Lung (tissue), 12 donors: ENCODE measurements around the gene MT3. TPM values are rescaled to one million over a fixed set of nuclear protein-coding genes. Genes with fewer than 3 reads are reported as not detected.

Experiments
- ATAC-seq: fragments of 200-7000 bp; cut with Tn5 transposase; one replicate; pipeline ENCODE4 v1.9.1; 2020; ENCODE audit warnings: moderate number of reproducible peaks; ENCODE audit not compliant: insufficient read depth, low FRiP score
- DNase-seq, 3 donors: peaks; one replicate each; pipeline ENCODE4 v3.0.0-alpha.2; 2013 to 2017
- H3K27ac ChIP-seq, 2 donors: one replicate each; pipeline ENCODE4 v1.5.1; 2013; ENCODE audit warnings: mild to moderate bottlenecking in 2 of 2, moderate library complexity in 2 of 2, control low read depth in 1 of 2, inconsistent platforms in 1 of 2, low read depth in 1 of 2, low read length in 1 of 2
- H3K27me3 ChIP-seq, 3 donors: one replicate each; pipeline ENCODE4 v1.5.1; 2013; ENCODE audit warnings: low read length in 2 of 3; ENCODE audit not compliant: control insufficient read depth in 3 of 3, insufficient read depth in 3 of 3
- H3K36me3 ChIP-seq, 4 donors: one replicate each; pipeline ENCODE4 v1.5.1; 2013; ENCODE audit warnings: low read length in 4 of 4, mild to moderate bottlenecking in 1 of 4, moderate library complexity in 1 of 4; ENCODE audit not compliant: control insufficient read depth in 4 of 4, insufficient read depth in 4 of 4
- H3K4me1 ChIP-seq, 5 donors: one replicate each; pipeline ENCODE4 v1.5.1; 2013; ENCODE audit warnings: low read length in 5 of 5, mild to moderate bottlenecking in 2 of 5, moderate library complexity in 1 of 5; ENCODE audit not compliant: control insufficient read depth in 5 of 5, insufficient read depth in 5 of 5
- H3K4me3 ChIP-seq: one replicate; pipeline ENCODE4 v1.5.1; 2013; ENCODE audit warnings: mild to moderate bottlenecking, control low read depth, moderate library complexity
- H3K9ac ChIP-seq, 2 donors: one replicate each; pipeline ENCODE4 v1.5.1; 2013; ENCODE audit warnings: low read length in 2 of 2, control low read depth in 1 of 2; ENCODE audit not compliant: insufficient read depth in 1 of 2
- H3K9me3 ChIP-seq, 4 donors: one replicate each; pipeline ENCODE4 v1.5.1; 2013; ENCODE audit warnings: low read length in 3 of 4, mild to moderate bottlenecking in 1 of 4, moderate library complexity in 1 of 4; ENCODE audit not compliant: control insufficient read depth in 4 of 4, insufficient read depth in 3 of 4
- CTCF ChIP-seq: IDR thresholded peaks from 2 replicates; pipeline ENCODE4 v1.5.1; 2012; ENCODE audit warnings: mild to moderate bottlenecking; ENCODE audit errors: control extremely low read depth, extremely low read depth
- WGBS, 2 donors: extraction: QIAGEN DNeasy Blood & Tissue Kit; methylation state at CpG; one replicate each; pipeline ENCODE4 v1.1.7; 2013; 5-methylcytosine and 5-hydroxymethylcytosine counted together
- polyA plus RNA-seq, 2 donors: library from polyadenylated mRNA; stranded (reverse); fragments of 200-250 nt; gene quantifications; one replicate each; pipeline ENCODE4 v1.2.1, GENCODE V29; 2013
- total RNA-seq, 2 donors: library from RNA; depleted of rRNA in 1 of 2; stranded (reverse); fragments of >200 nt in 1 of 2; gene quantifications; one replicate each; pipeline ENCODE4 v1.2.1, GENCODE V29; 2014 to 2021
- donor health status: control.
- donor health status: control.
- donor health status: Bipolar disorder and iron deficiency.
- donor health status: healthy.
- donor health status: DM: yes; HTN: yes; CAD: no.

The MT3 gene
- total and polyA plus RNA-seq, 4 donors: 1.3 to 4.4 TPM; not detected in 2

- DNase-seq (peak in 2 of 3 donors; percentile 46 to 48), ATAC-seq (no peak)
- no peaks in the 10 kb centered on the region for H3K9me3 ChIP-seq
- peak overlapping the region in 1 of 2 donors; percentile 78 for H3K9ac ChIP-seq
- 17 to 27% methylated on average over 10 of the region's 10 CpGs for WGBS, 2 donors
- peaks cover 9 to 55% (median 31%) of the 10 kb centered on the region in 5 donors for H3K4me1 ChIP-seq
- TF ChIP-seq CTCF: no peak
- no peaks in the 10 kb centered on the region for H3K36me3 ChIP-seq
- H3K27ac ChIP-seq: peak overlapping the region; percentile 88 to 95
- H3K27me3 ChIP-seq: peaks cover 0 to 10% (median 0%) of the 10 kb centered on the region in 3 donors
- H3K4me3 ChIP-seq: no peak overlapping the region
Measured at GRCh38 chr16:56610017-56610608, 20.8 kb downstream of the MT3 start.

- Histone ChIP-seq H3K27me3 (peaks cover 0 to 12% (median 0%) of the 10 kb centered on the region in 3 donors), H3K9ac (peak overlapping the region in 1 of 2 donors; percentile 78), H3K36me3 (no peaks in the 10 kb centered on the region), H3K27ac (peak overlapping the region; percentile 88 to 95), H3K4me1 (peaks cover 7 to 53% (median 31%) of the 10 kb centered on the region in 5 donors), H3K9me3 (no peaks in the 10 kb centered on the region), H3K4me3 (no peak overlapping the region)
- no peak for TF ChIP-seq CTCF
- WGBS, 2 donors: 57 to 58% methylated on average over 2 of the region's 2 CpGs
- ATAC-seq (no peak), DNase-seq (peak in 2 of 3 donors; percentile 26 to 32)
Measured at GRCh38 chr16:56610609-56611111, 21.3 kb downstream of the MT3 start.

GRCh38 chr16:56611281-56611833 is 22.0 kb downstream of the MT3 start:
- Histone ChIP-seq H3K4me1 (peaks cover 4 to 47% (median 25%) of the 10 kb centered on the region in 5 donors), H3K27ac (peak overlapping the region; percentile 88 to 95), H3K9me3 (no peaks in the 10 kb centered on the region), H3K36me3 (no peaks in the 10 kb centered on the region), H3K9ac (no peak overlapping the region), H3K27me3 (peaks cover 0 to 15% (median 0%) of the 10 kb centered on the region in 3 donors), H3K4me3 (no peak overlapping the region)
- TF ChIP-seq CTCF: no peak
- ATAC-seq: no peak
- 77 to 80% methylated on average over 2 of the region's 2 CpGs for WGBS, 2 donors
- peak in 1 of 3 donors; percentile 20 for DNase-seq
